CD14-positive monocyte (primary cell): Measurements from ENCODE around the gene NLRX1. TPM values are rescaled to one million over a fixed set of nuclear protein-coding genes. Genes with fewer than 3 reads are reported as not detected.

Source experiments
- DNase-seq, 3 donors: peaks; one replicate each; pipeline ENCODE4 v3.0.0-alpha.2; 2011 to 2022
- H2AFZ ChIP-seq: 2 replicates; pipeline ENCODE4 v1.6.0; 2012; ENCODE audit warnings: mild to moderate bottlenecking, low read depth, low read length, inconsistent platforms; ENCODE audit not compliant: insufficient read depth, poor library complexity, severe bottlenecking
- H3K27ac ChIP-seq, 2 donors: 1 replicate in 1 of 2; 2 replicates in 1 of 2; pipeline ENCODE4 v1.5.1; 2012 to 2013; ENCODE audit warnings: low read length in 2 of 2, control low read depth in 1 of 2, inconsistent platforms in 1 of 2, low read depth in 1 of 2, mild to moderate bottlenecking in 1 of 2
- H3K27me3 ChIP-seq, 2 donors: one replicate each; pipeline versions ENCODE4 v1.6.0 to v1.6.1; 2011 to 2013; ENCODE audit warnings: low read length in 2 of 2; ENCODE audit not compliant: control insufficient read depth in 2 of 2, insufficient read depth in 2 of 2
- H3K36me3 ChIP-seq, 2 donors: replicated peaks in 1 of 2; 1 replicate in 1 of 2; 2 replicates in 1 of 2; pipeline versions ENCODE4 v1.5.1 to v1.6.1; 2012 to 2013; ENCODE audit warnings: low read length in 2 of 2, control low read depth in 1 of 2, inconsistent platforms in 1 of 2, mild to moderate bottlenecking in 1 of 2; ENCODE audit not compliant: insufficient read depth in 2 of 2, control insufficient read depth in 1 of 2
- H3K4me1 ChIP-seq, 2 donors: 1 replicate in 1 of 2; 2 replicates in 1 of 2; pipeline versions ENCODE4 v1.5.1 to v1.6.1; 2012 to 2013; ENCODE audit warnings: low read length in 2 of 2, control low read depth in 1 of 2, inconsistent platforms in 1 of 2, mild to moderate bottlenecking in 1 of 2, moderate library complexity in 1 of 2; ENCODE audit not compliant: insufficient read depth in 2 of 2, control insufficient read depth in 1 of 2
- H3K4me2 ChIP-seq: replicated peaks from 2 replicates; pipeline ENCODE3; 2012; ENCODE audit warnings: low read length, moderate library complexity, mild to moderate bottlenecking; ENCODE audit not compliant: poor library complexity, severe bottlenecking; ENCODE audit errors: extremely low read depth
- H3K4me3 ChIP-seq, 3 experiments: fragments of 200-600 bp in 1 of 3; sonication (generic) in 1 of 3; replicated peaks in 1 of 3; 1 replicate in 2 of 3; 2 replicates in 1 of 3; pipeline ENCODE4 v1.5.1; 2011 to 2013; ENCODE audit warnings: low read length in 3 of 3, mild to moderate bottlenecking in 3 of 3, control low read depth in 2 of 3, low read depth in 2 of 3, inconsistent platforms in 1 of 3, moderate library complexity in 1 of 3
- H3K79me2 ChIP-seq: 2 replicates; pipeline ENCODE4 v1.6.0; 2012; ENCODE audit warnings: mild to moderate bottlenecking, control low read depth, inconsistent platforms, low read length, moderate library complexity; ENCODE audit not compliant: insufficient read depth
- H3K9ac ChIP-seq: 2 replicates; pipeline ENCODE4 v1.6.0; 2017; ENCODE audit warnings: low read length, mild to moderate bottlenecking; ENCODE audit not compliant: insufficient read depth, poor library complexity, severe bottlenecking
- H3K9me3 ChIP-seq, 2 donors: replicated peaks in 1 of 2; 1 replicate in 1 of 2; 2 replicates in 1 of 2; pipeline versions ENCODE4 v1.5.1 to v1.6.1; 2012 to 2013; ENCODE audit warnings: low read length in 2 of 2, control low read depth in 1 of 2; ENCODE audit not compliant: control insufficient read depth in 1 of 2, insufficient read depth in 1 of 2
- H4K20me1 ChIP-seq: 2 replicates; pipeline ENCODE4 v1.6.0; 2012; ENCODE audit warnings: mild to moderate bottlenecking, low read length, control low read depth, moderate library complexity; ENCODE audit not compliant: insufficient read depth
- H3K27ac Mint-ChIP-seq, 7 donors: one replicate each; pipeline ENCODE4 v1.8.0; 2020; ENCODE audit warnings: mild to moderate bottlenecking in 7 of 7, mixed read lengths in 7 of 7, moderate library complexity in 6 of 7, inconsistent platforms in 2 of 7
- H3K27me3 Mint-ChIP-seq, 3 donors: one replicate each; pipeline ENCODE4 v1.8.0; 2021 to 2022; ENCODE audit warnings: low read depth in 3 of 3, mild to moderate bottlenecking in 3 of 3, mixed read lengths in 3 of 3, moderate library complexity in 3 of 3, inconsistent platforms in 1 of 3
- H3K36me3 Mint-ChIP-seq, 2 donors: one replicate each; pipeline ENCODE4 v1.8.0; 2020; ENCODE audit warnings: mixed read lengths in 2 of 2, inconsistent platforms in 1 of 2, mild to moderate bottlenecking in 1 of 2
- H3K4me1 Mint-ChIP-seq: one replicate; pipeline ENCODE4 v1.8.0; 2020; ENCODE audit warnings: mild to moderate bottlenecking, mixed read lengths
- H3K4me3 Mint-ChIP-seq, 2 donors: one replicate each; pipeline ENCODE4 v1.8.0; 2020; ENCODE audit warnings: mild to moderate bottlenecking in 2 of 2, mixed read lengths in 2 of 2, moderate library complexity in 1 of 2
- H3K9me3 Mint-ChIP-seq, 7 donors: one replicate each; pipeline ENCODE4 v1.8.0; 2020 to 2022; ENCODE audit warnings: mixed read lengths in 7 of 7, mild to moderate bottlenecking in 6 of 7, moderate library complexity in 6 of 7, inconsistent platforms in 2 of 7
- WGBS: methylation state at CpG from one replicate; pipeline ENCODE4 v1.1.5; 2013; ENCODE audit warnings: missing lambda C conversion rate; ENCODE audit not compliant: insufficient coverage; 5-methylcytosine and 5-hydroxymethylcytosine counted together
- intact Hi-C, 2 donors: fragments of 100-400 bp; cut with micrococcal nuclease; formaldehyde crosslinking; loops; one replicate each; pipeline versions ENCODE4 v1.15.0 to v1.15.1; 2023
- polyA plus RNA-seq, 3 donors: library from polyadenylated mRNA; depleted of rRNA in 1 of 3; unstranded in 2 of 3; stranded (reverse) in 1 of 3; fragments of 300-500 nt in 2 of 3; fragments of >200 nt in 1 of 3; fragmentation: Illumina TruSeq in 2 of 3; gene quantifications; 1 replicate in 2 of 3; 2 replicates in 1 of 3; pipeline ENCODE4 v1.2.3, GENCODE V29; 2012 to 2021
- TF ChIP-seq, protein P1 (sequence below): fragments of 200-600 bp; IDR thresholded peaks from one replicate; pipeline ENCODE4 v1.8.0; 2022; ENCODE audit warnings: antibody characterized with exemption, mild to moderate bottlenecking

Gene NLRX1
- polyA plus RNA-seq, 3 donors = 13.7 to 15.5 (median 14.2) TPM

DNA sequence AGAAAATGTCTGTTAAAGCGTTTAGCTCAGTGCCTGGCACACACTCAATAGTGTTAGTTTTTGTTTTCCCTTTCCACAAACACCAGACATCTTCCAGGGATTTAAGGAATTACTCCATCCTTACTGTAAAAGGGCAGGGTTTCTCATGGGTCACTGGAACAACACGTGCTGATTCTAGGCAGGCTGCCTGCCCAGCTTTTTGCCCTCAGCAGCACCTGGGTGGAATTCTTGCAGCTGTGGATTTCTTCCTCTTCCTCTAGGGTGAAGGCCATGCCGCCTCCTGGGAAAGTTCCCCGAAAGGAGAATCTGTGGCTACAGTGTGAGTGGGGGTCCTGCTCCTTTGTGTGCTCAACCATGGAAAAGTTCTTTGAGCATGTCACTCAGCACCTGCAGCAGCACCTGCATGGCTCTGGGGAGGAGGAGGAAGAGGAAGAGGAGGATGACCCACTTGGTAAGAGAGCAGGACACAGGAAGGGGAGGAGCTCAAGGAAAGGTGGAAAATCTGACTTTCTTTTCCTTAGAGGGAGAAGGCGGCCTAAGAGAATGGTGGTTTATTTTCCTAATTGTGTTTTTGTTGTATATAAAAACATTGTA is 41.8 kb upstream of the NLRX1 start:
- no peak overlapping the region for H3K4me3 Mint-ChIP-seq
- DNase-seq = no peak
- Histone ChIP-seq H3K79me2 (peaks cover 30% of the 10 kb centered on the region), H3K4me2 (no peak overlapping the region), H3K4me1 (peaks cover 9 to 14% of the 10 kb centered on the region in 2 donors), H3K36me3 (peaks cover 42 to 74% of the 10 kb centered on the region in 2 donors), H4K20me1 (peaks cover 24% of the 10 kb centered on the region), H3K4me3 (no peak overlapping the region), H3K27me3 (no peaks in the 10 kb centered on the region), H3K9ac (no peak overlapping the region), H2AFZ (no peak overlapping the region), H3K9me3 (no peaks in the 10 kb centered on the region), H3K27ac (no peak overlapping the region)
- peak overlapping the region in 1 of 7 donors; percentile 60 for H3K27ac Mint-ChIP-seq
- TF ChIP-seq, protein P1, sequence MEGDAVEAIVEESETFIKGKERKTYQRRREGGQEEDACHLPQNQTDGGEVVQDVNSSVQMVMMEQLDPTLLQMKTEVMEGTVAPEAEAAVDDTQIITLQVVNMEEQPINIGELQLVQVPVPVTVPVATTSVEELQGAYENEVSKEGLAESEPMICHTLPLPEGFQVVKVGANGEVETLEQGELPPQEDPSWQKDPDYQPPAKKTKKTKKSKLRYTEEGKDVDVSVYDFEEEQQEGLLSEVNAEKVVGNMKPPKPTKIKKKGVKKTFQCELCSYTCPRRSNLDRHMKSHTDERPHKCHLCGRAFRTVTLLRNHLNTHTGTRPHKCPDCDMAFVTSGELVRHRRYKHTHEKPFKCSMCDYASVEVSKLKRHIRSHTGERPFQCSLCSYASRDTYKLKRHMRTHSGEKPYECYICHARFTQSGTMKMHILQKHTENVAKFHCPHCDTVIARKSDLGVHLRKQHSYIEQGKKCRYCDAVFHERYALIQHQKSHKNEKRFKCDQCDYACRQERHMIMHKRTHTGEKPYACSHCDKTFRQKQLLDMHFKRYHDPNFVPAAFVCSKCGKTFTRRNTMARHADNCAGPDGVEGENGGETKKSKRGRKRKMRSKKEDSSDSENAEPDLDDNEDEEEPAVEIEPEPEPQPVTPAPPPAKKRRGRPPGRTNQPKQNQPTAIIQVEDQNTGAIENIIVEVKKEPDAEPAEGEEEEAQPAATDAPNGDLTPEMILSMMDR = no peak
- no peaks in the 10 kb centered on the region for H3K27me3 Mint-ChIP-seq
- peaks cover 18% of the 10 kb centered on the region for H3K4me1 Mint-ChIP-seq
- 100% methylated on average over 1 of the region's 5 CpGs for WGBS
- H3K36me3 Mint-ChIP-seq = peaks cover 53 to 70% of the 10 kb centered on the region in 2 donors
- no peaks in the 10 kb centered on the region for H3K9me3 Mint-ChIP-seq
- intact Hi-C loops = no loop called here

DNA sequence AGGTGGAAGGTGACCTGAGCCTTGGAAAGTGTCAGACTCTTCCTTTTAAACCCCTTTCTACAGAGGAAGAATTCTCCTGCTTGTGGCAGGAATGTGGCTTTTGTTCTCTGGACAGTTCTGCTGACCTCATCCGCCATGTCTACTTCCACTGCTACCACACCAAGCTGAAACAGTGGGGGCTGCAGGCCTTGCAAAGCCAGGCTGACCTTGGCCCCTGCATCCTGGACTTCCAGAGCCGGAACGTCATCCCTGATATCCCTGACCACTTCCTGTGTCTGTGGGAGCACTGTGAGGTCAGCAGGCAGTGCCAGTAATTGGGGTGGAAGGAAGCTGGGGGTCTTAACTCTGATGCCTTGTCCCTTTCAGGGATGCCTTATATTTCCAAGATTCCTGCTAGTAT is 37.9 kb upstream of the NLRX1 start:
- H3K27ac Mint-ChIP-seq = no peak overlapping the region
- Histone ChIP-seq H3K9me3 (no peaks in the 10 kb centered on the region), H3K4me1 (peaks cover 0 to 3% of the 10 kb centered on the region in 2 donors), H3K27me3 (no peaks in the 10 kb centered on the region), H3K9ac (no peak overlapping the region), H3K27ac (no peak overlapping the region), H3K79me2 (peaks cover 3% of the 10 kb centered on the region), H2AFZ (no peak overlapping the region), H4K20me1 (peaks cover 7% of the 10 kb centered on the region), H3K4me3 (no peak overlapping the region), H3K4me2 (no peak overlapping the region), H3K36me3 (peaks cover 60 to 87% of the 10 kb centered on the region in 2 donors)
- TF ChIP-seq, protein P1 = no peak
- H3K4me3 Mint-ChIP-seq = no peak overlapping the region
- intact Hi-C loops = no loop called here
- H3K9me3 Mint-ChIP-seq = no peaks in the 10 kb centered on the region
- peaks cover 13% of the 10 kb centered on the region for H3K4me1 Mint-ChIP-seq
- peaks cover 66 to 82% of the 10 kb centered on the region in 2 donors for H3K36me3 Mint-ChIP-seq
- WGBS = no CpG with 5 or more reads among the region's 3 CpGs
- H3K27me3 Mint-ChIP-seq = peaks cover 0 to 2% (median 0%) of the 10 kb centered on the region in 3 donors
- DNase-seq = no peak
